Heart right ventricle (tissue), 16 donors: ENCODE data around the gene IKZF2. TPM values are rescaled to one million over a fixed set of nuclear protein-coding genes. Genes with fewer than 3 reads are reported as not detected.

Source experiments
- ATAC-seq, 8 donors: fragments of 200-7000 bp; cut with Tn5 transposase; one replicate each; pipeline ENCODE4 v1.9.1; 2020; ENCODE audit warnings: mild to moderate bottlenecking in 8 of 8, moderate library complexity in 8 of 8, moderate number of reproducible peaks in 1 of 8
- DNase-seq, 2 donors: peaks; one replicate each; pipeline ENCODE4 v3.0.0-alpha.2; 2020
- H3K27ac ChIP-seq, 10 donors: fragments of 200-600 bp; sonication (generic) in 2 of 10; one replicate each; pipeline versions ENCODE4 v1.5.0 to v1.8.0; 2020 to 2022; ENCODE audit warnings: mild to moderate bottlenecking in 3 of 10
- H3K27me3 ChIP-seq, 7 donors: fragments of 200-600 bp; one replicate each; pipeline ENCODE4 v1.8.0; 2021 to 2022; ENCODE audit warnings: mild to moderate bottlenecking in 2 of 7
- H3K36me3 ChIP-seq, 9 donors: fragments of 200-600 bp; sonication (generic) in 1 of 9; one replicate each; pipeline versions ENCODE4 v1.5.0 to v1.8.0; 2020 to 2022; ENCODE audit warnings: mild to moderate bottlenecking in 2 of 9
- H3K4me1 ChIP-seq, 9 donors: fragments of 200-600 bp; sonication (generic) in 1 of 9; one replicate each; pipeline versions ENCODE4 v1.5.0 to v1.8.0; 2020 to 2022; ENCODE audit warnings: mild to moderate bottlenecking in 4 of 9
- H3K4me3 ChIP-seq, 10 donors: fragments of 200-600 bp; sonication (generic) in 2 of 10; one replicate each; pipeline versions ENCODE4 v1.5.0 to v1.8.0; 2020 to 2022; ENCODE audit warnings: mild to moderate bottlenecking in 7 of 10, moderate library complexity in 2 of 10
- H3K9me3 ChIP-seq, 11 donors: fragments of 200-600 bp in 10 of 11; sonication (generic) in 2 of 11; one replicate each; pipeline versions ENCODE4 v1.5.0 to v1.8.0; 2013 to 2022; ENCODE audit warnings: mild to moderate bottlenecking in 2 of 11, control low read depth in 1 of 11, moderate library complexity in 1 of 11
- CTCF ChIP-seq, 9 donors: fragments of 200-600 bp; sonication (generic) in 2 of 9; IDR thresholded peaks; one replicate each; pipeline versions ENCODE4 v1.5.0 to v1.8.0; 2021 to 2022; ENCODE audit warnings: antibody characterized with exemption in 9 of 9, mild to moderate bottlenecking in 5 of 9, moderate library complexity in 1 of 9
- whole genome bisulfite sequencing, 2 donors: extraction: QIAGEN DNeasy Blood & Tissue Kit; methylation state at CpG; one replicate each; pipeline ENCODE4 v1.1.7; 2013; ENCODE audit warnings: inconsistent platforms in 1 of 2; 5-methylcytosine and 5-hydroxymethylcytosine counted together
- intact Hi-C, 10 donors: fragments of 100-400 bp; cut with DNase I; formaldehyde crosslinking; loops; one replicate each; pipeline versions ENCODE4 v1.11.1 to v1.14.2; 2022
- polyA plus RNA-seq, 2 donors: library from polyadenylated mRNA; stranded (reverse); fragments of 200-250 nt; gene quantifications; one replicate each; pipeline ENCODE4 v1.2.3, GENCODE V29; 2013
- total RNA-seq, 10 donors: library from RNA; stranded (reverse); fragmentation: NEBNext Ultra II Directional in 3 of 10; extraction: Animal tissue kit (Norgen Biotek cat#: 25700) in 3 of 10; gene quantifications; one replicate each; pipeline versions ENCODE4 v1.2.1 to v1.2.4, GENCODE V29; 2021 to 2023
- donor health status: Arrhythmogenic right ventricular cardiomyopathy.
- donor health status: ischemic (EF 13 %, LVEDD 7.1; RV severe dilation, severe dysfunction).
- donor health status: healthy with polysubstance abuse.
- donor health status: DM: no; HTN: yes; CAD: no.
- donor health status: DM: no; HTN: no; CAD: no.
- donor health status: ischemic (EF 25% LVEDD 6.9; RV normal size, moderate dysfunction).
- donor health status: ischemic (EF 25% LVEDD 5.7; RV mildly dilated, moderate dysfunction).
- donor health status: healthy.
- donor health status: DM: yes; HTN: yes; CAD: no.
- donor health status: Ischemic cardiomyopathy.
- donor health status: ischemic (EF 35%, LVEDD 5.7; RV mildly dilated, moderate dysfunction).
- donor health status: nonischemic (EF 11% LVEDD 7.7; RV severe dilation, severe dysfunction).
- donor health status: DM: yes; HTN: yes; CAD: no.
- donor health status: PGD.
- donor health status: ischemic (EF 29% LVEDD 5.4; RV normal size, mild dysfunction).
- donor health status: nonischemic (EF 23%, LVEDD 6.1; RV moderate dilation, normal function).

IKZF2 gene
- total and polyA plus RNA-seq, 12 donors = 0.36 to 8.1 (median 5.9) TPM

- no peak for TF ChIP-seq CTCF (IDR thresholded peaks at IDR 0.05)
- H3K27me3 ChIP-seq = no peaks in the 10 kb centered on the region
- DNase-seq (no peak), ATAC-seq (no peak)
- WGBS, 2 donors = 80 to 89% methylated on average over 1 of the region's 1 CpG
- no peak overlapping the region for H3K4me3 ChIP-seq
- H3K27ac ChIP-seq = no peak overlapping the region
- intact Hi-C loops = no loop called here
- no peaks in the 10 kb centered on the region for H3K36me3 ChIP-seq
- H3K9me3 ChIP-seq = no peaks in the 10 kb centered on the region
- H3K4me1 ChIP-seq = no peaks in the 10 kb centered on the region
These were observed 184.5 kb downstream of the IKZF2 start for GRCh38 chr2:212966884-212967283.

GRCh38 chr2:212962691-212963090, 188.7 kb downstream of the IKZF2 start:
- no peaks in the 10 kb centered on the region for H3K36me3 ChIP-seq
- no peak for DNase-seq
- no peak for TF ChIP-seq CTCF (IDR thresholded peaks at IDR 0.05)
- no peaks in the 10 kb centered on the region for H3K27me3 ChIP-seq
- 48 to 67% methylated on average over 1 of the region's 1 CpG for WGBS, 2 donors
- H3K4me1 ChIP-seq = peaks cover 0 to 16% (median 3%) of the 10 kb centered on the region in 9 donors
- no peaks in the 10 kb centered on the region for H3K9me3 ChIP-seq
- no peak overlapping the region for H3K27ac ChIP-seq
- intact Hi-C loops = no loop called here
- no peak for ATAC-seq
- H3K4me3 ChIP-seq = no peak overlapping the region

- H3K27ac ChIP-seq = no peak overlapping the region
- no peak for TF ChIP-seq CTCF (IDR thresholded peaks at IDR 0.05)
- no peak for DNase-seq
These were observed 190.2 kb downstream of the IKZF2 start for GRCh38 chr2:212961255-212961654.

GRCh38 chr2:212960336-212960735, 191.1 kb downstream of the IKZF2 start:
- no peaks in the 10 kb centered on the region for H3K36me3 ChIP-seq
- WGBS, 2 donors = 64 to 72% methylated on average over 2 of the region's 2 CpGs
- TF ChIP-seq CTCF (IDR thresholded peaks at IDR 0.05) = no peak
- peaks cover 0 to 31% (median 14%) of the 10 kb centered on the region in 9 donors for H3K4me1 ChIP-seq
- intact Hi-C loops = no loop called here
- no peak for ATAC-seq
- no peak for DNase-seq
- no peaks in the 10 kb centered on the region for H3K27me3 ChIP-seq
- no peaks in the 10 kb centered on the region for H3K9me3 ChIP-seq
- H3K27ac ChIP-seq = no peak overlapping the region
- H3K4me3 ChIP-seq = no peak overlapping the region

More at GRCh38 chr2:212961255-212961654, 190.2 kb downstream of the IKZF2 start:
- intact Hi-C loops = no loop called here
- Histone ChIP-seq H3K4me3 (no peak overlapping the region), H3K9me3 (no peaks in the 10 kb centered on the region), H3K4me1 (peaks cover 0 to 29% (median 14%) of the 10 kb centered on the region in 9 donors), H3K27me3 (no peaks in the 10 kb centered on the region), H3K36me3 (no peaks in the 10 kb centered on the region)
- 72 to 78% methylated on average over 1 of the region's 1 CpG for WGBS, 2 donors
- no peak for ATAC-seq
